Measurements from ENCODE around the gene FCN3. TPM values are rescaled to one million over a fixed set of nuclear protein-coding genes. Genes with fewer than 3 reads are reported as not detected.

FCN3 gene
- total and polyA plus RNA-seq, 2 donors (not counting 3 experiments of a cell fraction or from before 2014, with no cell fraction given): 0.15 TPM; not detected in 1

- no peaks in the 10 kb centered on the region for H4K20me1 ChIP-seq (replicated peaks; ENCODE audit: control insufficient read depth, extremely low read depth, insufficient read depth, low read length)
- H3K4me1 ChIP-seq (ENCODE audit: control insufficient read depth, extremely low read depth, insufficient read depth, low read length): no peaks in the 10 kb centered on the region
- H3K4me3 ChIP-seq (replicated peaks in 1 of 3; ENCODE audit: insufficient read depth in 1 of 3, low read depth in 1 of 3, low read length in 3 of 3): no peak overlapping the region
- dilution Hi-C loops (cut with MboI; ENCODE audit: extremely low pct_ligation_motif_present, low sequenced_read_pairs): no loop called here
- no peaks in the 10 kb centered on the region for H3K9me3 ChIP-seq (replicated peaks; ENCODE audit: control insufficient read depth, insufficient read depth, low read length)
- TF ChIP-seq CTCF (IDR thresholded peaks at IDR 0.05; ENCODE audit: extremely low read depth in 1 of 2, insufficient read depth in 1 of 2, low read depth in 1 of 2, low read length in 2 of 2) (no peak), MAX (IDR thresholded peaks at IDR 0.05; ENCODE audit: insufficient read depth, insufficient read length) (no peak), MYC (IDR thresholded peaks at IDR 0.05; ENCODE audit: low read depth, low read length) (no peak), FOS (IDR thresholded peaks at IDR 0.05; ENCODE audit: borderline replicate concordance, insufficient read depth, low read length) (no peak)
- H3K36me3 ChIP-seq (ENCODE audit: control insufficient read depth in 2 of 2, extremely low read depth in 1 of 2, insufficient read depth in 2 of 2, low read length in 2 of 2): no peaks in the 10 kb centered on the region
- H2AFZ ChIP-seq (ENCODE audit: low read depth, low read length): no peak overlapping the region
- POLR2A ChIA-PET: interaction anchor here (0.6 kb wide), 2 partner anchors 64 to 328 kb away, joined by 3 to 6 read pairs; no protein-coding TSS in a partner anchor
- H3K79me2 ChIP-seq (ENCODE audit: control insufficient read depth, insufficient read depth, low read length): no peaks in the 10 kb centered on the region
- no peak overlapping the region for H3K9ac ChIP-seq (replicated peaks; ENCODE audit: extremely low read depth, insufficient read depth, low read length)
- peaks cover 0 to 3% of the 10 kb centered on the region in 2 experiments for H3K27me3 ChIP-seq (ENCODE audit: control insufficient read depth in 2 of 2, insufficient read depth in 2 of 2, low read length in 2 of 2)
- CTCF ChIA-PET: interaction anchor here (0.7 to 1.6 kb wide), 4 partner anchors 9 to 17 kb away, joined by 3 to 7 read pairs (median 3); partner anchors contain the start of gene MAP3K6
- no peak overlapping the region for H3K4me2 ChIP-seq (ENCODE audit: insufficient read depth, low read length)
- H3K9me1 ChIP-seq (replicated peaks; ENCODE audit: control insufficient read depth, extremely low read depth, insufficient read depth, low read length): no peaks in the 10 kb centered on the region
- no peak for DNase-seq (ENCODE audit: low read depth, low spot score)
- intact Hi-C loops (cut with micrococcal nuclease): no loop called here
- BruUV-seq (replicated peaks): no TSS peak
- no peak overlapping the region for H3K27ac ChIP-seq (ENCODE audit: insufficient read depth, low read depth, low read length)
- no peak for FAIRE-seq
Measured at GRCh38 chr1:27377760-27378495, 3.3 kb upstream of the FCN3 start.
